H9 (cell line): ENCODE results near the gene ASTN2. TPM values are rescaled to one million over a fixed set of nuclear protein-coding genes. Genes with fewer than 3 reads are reported as not detected.

ENCODE experiments used
- DNase-seq: peaks from one replicate; pipeline ENCODE4 v3.0.0-alpha.2; 2017
- H2AFZ ChIP-seq: one replicate; pipeline ENCODE4 v1.6.1; 2013; ENCODE audit warnings: mild to moderate bottlenecking, low read length, control low read depth, moderate library complexity
- H2AK5ac ChIP-seq: 2 replicates; pipeline ENCODE4 v1.6.1; 2013; ENCODE audit warnings: low read length, control low read depth, mixed read lengths; ENCODE audit not compliant: insufficient read length
- H2BK120ac ChIP-seq: one replicate; pipeline ENCODE4 v1.6.1; 2013; ENCODE audit warnings: low read depth, mild to moderate bottlenecking, low read length, control low read depth, inconsistent platforms; ENCODE audit not compliant: poor library complexity, severe bottlenecking
- H2BK12ac ChIP-seq: 2 replicates; pipeline ENCODE4 v1.6.1; 2013; ENCODE audit warnings: low read length, control low read depth, mixed read lengths, low read depth; ENCODE audit not compliant: insufficient read length
- H2BK15ac ChIP-seq: 2 replicates; pipeline ENCODE4 v1.6.1; 2013; ENCODE audit warnings: low read depth, low read length, control low read depth
- H2BK20ac ChIP-seq: one replicate; pipeline ENCODE4 v1.6.1; 2013; ENCODE audit warnings: low read depth, mild to moderate bottlenecking, low read length, control low read depth, inconsistent platforms; ENCODE audit not compliant: poor library complexity, severe bottlenecking
- H2BK5ac ChIP-seq: 2 replicates; pipeline ENCODE4 v1.6.1; 2013; ENCODE audit warnings: low read length, control low read depth, mixed read lengths; ENCODE audit not compliant: insufficient read length
- H3K14ac ChIP-seq: 2 replicates; pipeline ENCODE4 v1.6.1; 2013; ENCODE audit warnings: low read length, control low read depth; ENCODE audit not compliant: insufficient read depth
- H3K18ac ChIP-seq: 2 replicates; pipeline ENCODE4 v1.6.1; 2013; ENCODE audit warnings: low read depth, mild to moderate bottlenecking, mixed read lengths, low read length, control low read depth; ENCODE audit not compliant: insufficient read length
- H3K23ac ChIP-seq: 2 replicates; pipeline ENCODE4 v1.6.1; 2013; ENCODE audit warnings: low read length, control low read depth, mixed read lengths, low read depth; ENCODE audit not compliant: insufficient read length
- H3K23me2 ChIP-seq: 2 replicates; pipeline ENCODE4 v1.6.1; 2013; ENCODE audit warnings: low read depth, mild to moderate bottlenecking, mixed read lengths, low read length, control low read depth; ENCODE audit not compliant: insufficient read length, poor library complexity, severe bottlenecking
- H3K27ac ChIP-seq: 2 replicates; pipeline ENCODE4 v1.5.1; 2013; ENCODE audit warnings: low read length, control low read depth, mixed read lengths, low read depth; ENCODE audit not compliant: insufficient read length
- H3K27me3 ChIP-seq: 2 replicates; pipeline ENCODE4 v1.6.1; 2013; ENCODE audit warnings: low read length, control low read depth, inconsistent platforms; ENCODE audit not compliant: insufficient read depth
- H3K4ac ChIP-seq: 2 replicates; pipeline ENCODE4 v1.6.1; 2013; ENCODE audit warnings: low read depth, mild to moderate bottlenecking, control low read depth, inconsistent platforms, low read length, moderate library complexity
- H3K4me1 ChIP-seq: 2 replicates; pipeline ENCODE4 v1.6.1; 2013; ENCODE audit warnings: low read length, control low read depth, inconsistent platforms; ENCODE audit not compliant: insufficient read depth
- H3K4me2 ChIP-seq: 2 replicates; pipeline ENCODE4 v1.6.1; 2013; ENCODE audit warnings: low read length, control low read depth, mixed read lengths; ENCODE audit not compliant: insufficient read length, insufficient read depth
- H3K56ac ChIP-seq: 2 replicates; pipeline ENCODE4 v1.6.1; 2013; ENCODE audit warnings: low read depth, mild to moderate bottlenecking, mixed read lengths, low read length, control low read depth; ENCODE audit not compliant: insufficient read length
- H3K79me1 ChIP-seq: 2 replicates; pipeline ENCODE4 v1.6.1; 2013; ENCODE audit warnings: low read depth, mild to moderate bottlenecking, moderate library complexity, low read length, control low read depth, inconsistent platforms; ENCODE audit not compliant: insufficient read depth, poor library complexity, severe bottlenecking
- H3K79me2 ChIP-seq: 2 replicates; pipeline ENCODE4 v1.6.1; 2013; ENCODE audit warnings: low read length, control low read depth, inconsistent platforms; ENCODE audit not compliant: insufficient read depth
- H3K9ac ChIP-seq: 2 replicates; pipeline ENCODE4 v1.6.1; 2013; ENCODE audit warnings: low read length, control low read depth, mixed read lengths; ENCODE audit not compliant: insufficient read length; ENCODE audit errors: extremely low read depth
- H3K9me3 ChIP-seq: one replicate; pipeline ENCODE4 v1.6.1; 2013; ENCODE audit warnings: low read depth, low read length, inconsistent platforms; ENCODE audit not compliant: control insufficient read depth
- H3T11ph ChIP-seq: one replicate; pipeline ENCODE4 v1.6.1; 2013; ENCODE audit warnings: mild to moderate bottlenecking, low read length, control low read depth, inconsistent platforms
- H4K20me1 ChIP-seq: one replicate; pipeline ENCODE4 v1.6.1; 2013; ENCODE audit not compliant: control insufficient read depth, insufficient read length, insufficient read depth
- H4K5ac ChIP-seq: 2 replicates; pipeline ENCODE4 v1.6.1; 2013; ENCODE audit warnings: low read depth, mild to moderate bottlenecking, mixed read lengths, low read length, control low read depth; ENCODE audit not compliant: insufficient read length
- H4K8ac ChIP-seq: replicated peaks from 2 replicates; pipeline ENCODE4 v1.6.1; 2013; ENCODE audit warnings: low read length, control low read depth, mixed read lengths, low read depth; ENCODE audit not compliant: insufficient read length
- H4K91ac ChIP-seq: 2 replicates; pipeline ENCODE4 v1.6.1; 2013; ENCODE audit warnings: low read depth, mild to moderate bottlenecking, moderate library complexity, mixed read lengths, low read length, control low read depth; ENCODE audit not compliant: insufficient read length
- H3K27ac Mint-ChIP-seq, 3 experiments: 2 replicates in 2 of 3; 3 replicates in 1 of 3; pipeline ENCODE4 v1.8.0; 2020 to 2021; ENCODE audit warnings: mixed read lengths in 3 of 3, mild to moderate bottlenecking in 1 of 3, moderate library complexity in 1 of 3
- H3K27me3 Mint-ChIP-seq: 2 replicates; pipeline ENCODE4 v1.8.0; 2021; ENCODE audit warnings: low read depth, mild to moderate bottlenecking, moderate library complexity, mixed read lengths
- H3K36me3 Mint-ChIP-seq, 3 experiments: 2 replicates in 2 of 3; 3 replicates in 1 of 3; pipeline ENCODE4 v1.8.0; 2020 to 2021; ENCODE audit warnings: low read depth in 3 of 3, mixed read lengths in 3 of 3; ENCODE audit not compliant: insufficient read depth in 1 of 3
- H3K4me1 Mint-ChIP-seq, 2 experiments: 2 replicates each; pipeline ENCODE4 v1.8.0; 2020; ENCODE audit warnings: mixed read lengths in 2 of 2
- H3K4me3 Mint-ChIP-seq, 2 experiments: 2 replicates in 1 of 2; 3 replicates in 1 of 2; pipeline ENCODE4 v1.8.0; 2020 to 2021; ENCODE audit warnings: mild to moderate bottlenecking in 2 of 2, mixed read lengths in 2 of 2, moderate library complexity in 1 of 2
- H3K9me3 Mint-ChIP-seq, 2 experiments: 2 replicates in 1 of 2; 3 replicates in 1 of 2; pipeline ENCODE4 v1.8.0; 2020; ENCODE audit warnings: mild to moderate bottlenecking in 2 of 2, mixed read lengths in 2 of 2, moderate library complexity in 1 of 2
- CTCF ChIP-seq: fragments of 200-600 bp; sonication (generic); conservative IDR thresholded peaks from 3 replicates; pipeline ENCODE4 v1.8.0; 2021; ENCODE audit warnings: antibody characterized with exemption, mild to moderate bottlenecking
- WGBS: extraction: QIAGEN DNeasy Blood & Tissue Kit; methylation state at CpG from one replicate; pipeline ENCODE4 v1.1.7; 2013; ENCODE audit warnings: missing lambda C conversion rate, low lambda C conversion rate, mixed read lengths; ENCODE audit not compliant: insufficient read length; ENCODE audit errors: extremely low coverage; 5-methylcytosine and 5-hydroxymethylcytosine counted together
- total RNA-seq: library from RNA; stranded (reverse); gene quantifications from 2 replicates; pipeline ENCODE4 v1.2.1, GENCODE V29; 2021

ASTN2 gene
- total RNA-seq, 1 experiment from 2014 or later = 9.7 TPM

DNA sequence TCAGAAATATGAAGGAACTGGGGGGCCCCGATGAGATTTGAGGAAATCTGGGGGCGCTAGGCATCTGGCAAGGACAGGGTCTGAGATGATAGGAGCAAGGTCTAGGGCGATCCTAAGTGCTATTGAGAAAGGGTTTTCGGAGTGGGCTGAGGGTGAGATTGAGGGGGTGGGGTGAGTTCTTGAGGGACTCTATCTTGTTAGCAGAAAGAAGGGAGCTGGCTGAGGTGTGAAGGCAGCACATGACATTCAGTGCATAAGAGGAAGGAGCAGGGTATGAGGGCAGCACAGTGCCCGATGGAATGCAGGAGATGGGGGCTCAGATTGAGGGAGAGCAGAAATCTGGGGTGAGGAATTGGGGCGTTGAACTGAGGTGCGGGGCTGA lies 727.1 kb downstream of the ASTN2 start:
- DNase-seq = no peak
- Histone ChIP-seq H2AFZ (no peak overlapping the region), H4K91ac (no peak overlapping the region), H2BK12ac (no peak overlapping the region), H3K79me2 (no peaks in the 10 kb centered on the region), H3K4me1 (no peaks in the 10 kb centered on the region; the same call in 1 of the 2 replicates), H2AK5ac (no peak overlapping the region), H3K14ac (peak overlapping the region; percentile 31; the same call in 1 of the 2 replicates), H3K4me2 (peak overlapping the region; percentile 90), H4K5ac (no peak overlapping the region), H3K23ac (no peak overlapping the region), H2BK20ac (no peak overlapping the region), H2BK15ac (no peak overlapping the region), H4K8ac (no peak overlapping the region), H3K4ac (no peak overlapping the region), H2BK5ac (no peak overlapping the region), H3K9me3 (peaks cover 7% of the 10 kb centered on the region), H3K18ac (no peak overlapping the region), H4K20me1 (no peaks in the 10 kb centered on the region), H3T11ph (no peak overlapping the region), H3K9ac (peak overlapping the region; percentile 53), H3K27ac (no peak overlapping the region), H2BK120ac (no peak overlapping the region), H3K27me3 (no peaks in the 10 kb centered on the region; the same call in 1 of the 2 replicates), H3K79me1 (no peaks in the 10 kb centered on the region), H3K56ac (no peak overlapping the region), H3K23me2 (peaks cover 8% of the 10 kb centered on the region)
- Mint-ChIP-seq H3K27ac (peak overlapping the region in 1 of 3 experiments; percentile 42; a peak in 3 of 7 replicates), H3K4me1 (peaks cover 31 to 33% of the 10 kb centered on the region in 2 experiments), H3K4me3 (peak overlapping the region; percentile 85), H3K27me3 (peaks cover 4% of the 10 kb centered on the region), H3K9me3 (peaks cover 9 to 15% of the 10 kb centered on the region in 2 experiments), H3K36me3 (peaks cover 11 to 19% (median 17%) of the 10 kb centered on the region in 3 experiments)
- WGBS = no CpG with 5 or more reads among the region's 7 CpGs
- TF ChIP-seq CTCF = no peak
